ENCODE data around the gene ARMH2. TPM values are rescaled to one million over a fixed set of nuclear protein-coding genes. Genes with fewer than 3 reads are reported as not detected.

ARMH2 gene
- 1 to 10 TPM in 2 of 3 donors, under 1 TPM in 1; 0.68 to 3.0 (median 1.2) TPM for total RNA-seq
- total RNA-seq (2013) = 3.2 TPM

DNA sequence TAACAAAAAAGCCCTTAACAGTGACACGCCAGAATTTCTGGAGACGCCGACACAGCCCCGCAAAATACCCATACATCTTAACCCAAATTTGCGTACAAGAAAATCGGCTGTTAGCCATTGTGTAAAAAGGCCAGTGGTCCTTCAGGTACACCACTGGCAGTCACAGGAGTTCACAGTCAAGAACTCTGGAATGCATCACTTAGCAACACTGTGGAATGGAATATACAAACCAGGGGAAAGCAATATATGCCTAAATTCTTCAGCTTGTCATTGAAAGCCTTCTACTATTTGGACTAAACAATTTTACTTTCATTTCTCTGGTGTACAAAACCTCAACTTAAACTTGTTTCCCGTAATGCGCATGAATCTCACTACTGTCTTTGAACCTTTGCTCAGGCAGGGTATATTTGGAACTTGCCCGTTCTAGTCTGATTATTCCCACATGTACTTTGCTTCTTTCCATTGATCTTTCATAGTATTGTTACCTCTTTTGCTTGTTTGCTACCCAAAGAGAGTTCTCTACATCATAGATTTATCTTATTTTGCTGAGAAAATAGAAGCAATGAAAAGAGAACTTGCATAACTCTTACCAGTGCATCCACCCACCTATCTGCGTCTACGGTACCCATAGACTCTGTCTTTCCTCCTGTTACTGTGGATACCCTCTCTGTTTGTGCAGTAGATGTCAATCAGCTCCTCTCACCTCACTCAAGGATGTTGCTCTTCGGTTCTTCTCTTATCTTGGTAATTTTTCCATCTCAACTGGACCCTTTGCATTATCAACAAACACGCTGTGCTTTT lies at the start of gene ARMH2:
Gene ARMH2, minus strand, starts transcription at position 178 of the 801 bp plus-strand sequence. Its CDS starts 60 bp downstream, at position 118.
- H3K4me1 Mint-ChIP-seq = peaks cover 11 to 20% of the 10 kb centered on the region in 2 donors
- H3K9me3 Mint-ChIP-seq = no peaks in the 10 kb centered on the region
- Histone ChIP-seq H3K27ac (ENCODE audit: low read length) (no peak within 1 kb of the TSS), H3K36me3 (ENCODE audit: control insufficient read depth, insufficient read depth, low read length) (peaks cover 24% of the 10 kb centered on the region), H3K4me1 (ENCODE audit: control insufficient read depth, insufficient read depth, low read length) (no peaks in the 10 kb centered on the region), H3K4me3 (ENCODE audit: low read length) (no peak within 1 kb of the TSS), H3K9me3 (ENCODE audit: control insufficient read depth, insufficient read depth, low read length) (no peaks in the 10 kb centered on the region), H3K27me3 (ENCODE audit: control insufficient read depth, insufficient read depth, low read length) (no peaks in the 10 kb centered on the region)
- H3K27ac Mint-ChIP-seq = peak within 1 kb of the TSS; percentile 51 to 73
- no peaks in the 10 kb centered on the region for H3K36me3 Mint-ChIP-seq
- ATAC-seq (no peak), DNase-seq (no peak)
- WGBS (ENCODE audit: insufficient coverage) = 94% methylated on average over 13 of the region's 13 CpGs
- H3K27me3 Mint-ChIP-seq (ENCODE audit: low read depth in 2 of 2) = no peaks in the 10 kb centered on the region
- TF ChIP-seq, protein P1, sequence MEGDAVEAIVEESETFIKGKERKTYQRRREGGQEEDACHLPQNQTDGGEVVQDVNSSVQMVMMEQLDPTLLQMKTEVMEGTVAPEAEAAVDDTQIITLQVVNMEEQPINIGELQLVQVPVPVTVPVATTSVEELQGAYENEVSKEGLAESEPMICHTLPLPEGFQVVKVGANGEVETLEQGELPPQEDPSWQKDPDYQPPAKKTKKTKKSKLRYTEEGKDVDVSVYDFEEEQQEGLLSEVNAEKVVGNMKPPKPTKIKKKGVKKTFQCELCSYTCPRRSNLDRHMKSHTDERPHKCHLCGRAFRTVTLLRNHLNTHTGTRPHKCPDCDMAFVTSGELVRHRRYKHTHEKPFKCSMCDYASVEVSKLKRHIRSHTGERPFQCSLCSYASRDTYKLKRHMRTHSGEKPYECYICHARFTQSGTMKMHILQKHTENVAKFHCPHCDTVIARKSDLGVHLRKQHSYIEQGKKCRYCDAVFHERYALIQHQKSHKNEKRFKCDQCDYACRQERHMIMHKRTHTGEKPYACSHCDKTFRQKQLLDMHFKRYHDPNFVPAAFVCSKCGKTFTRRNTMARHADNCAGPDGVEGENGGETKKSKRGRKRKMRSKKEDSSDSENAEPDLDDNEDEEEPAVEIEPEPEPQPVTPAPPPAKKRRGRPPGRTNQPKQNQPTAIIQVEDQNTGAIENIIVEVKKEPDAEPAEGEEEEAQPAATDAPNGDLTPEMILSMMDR (IDR thresholded peaks at IDR 0.05) = no peak
- H3K4me3 Mint-ChIP-seq = no peak within 1 kb of the TSS
- intact Hi-C loops (cut with micrococcal nuclease) = no loop called here

DNA sequence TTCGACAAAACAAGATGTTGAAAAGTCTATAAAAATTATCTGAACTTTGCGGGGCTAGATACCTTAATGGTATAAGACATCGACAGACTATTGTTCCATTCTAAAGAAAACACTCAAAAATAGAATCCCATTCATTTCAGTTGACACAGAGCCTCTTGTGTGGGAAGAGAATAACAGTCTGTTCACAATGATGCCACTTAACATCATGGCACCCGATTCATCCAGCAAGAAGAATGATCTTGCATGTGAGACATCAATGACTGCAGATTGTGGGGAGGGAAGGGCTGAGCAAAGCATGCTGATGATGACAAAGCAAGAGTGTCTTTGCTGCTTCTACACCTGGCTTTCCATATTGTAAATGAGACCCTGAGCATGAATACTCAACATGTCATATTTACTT lies 49.7 kb upstream of the ARMH2 start:
- TF ChIP-seq, protein P1 (IDR thresholded peaks at IDR 0.05) = no peak
- H3K9me3 ChIP-seq (ENCODE audit: control insufficient read depth, insufficient read depth, low read length) = no peaks in the 10 kb centered on the region
- H3K4me3 ChIP-seq (ENCODE audit: low read length) = no peak overlapping the region
- Mint-ChIP-seq H3K27ac (peak overlapping the region; percentile 66 to 81), H3K4me1 (peaks cover 12 to 22% of the 10 kb centered on the region in 2 donors), H3K4me3 (no peak overlapping the region), H3K9me3 (no peaks in the 10 kb centered on the region), H3K27me3 (ENCODE audit: low read depth in 2 of 2) (no peaks in the 10 kb centered on the region), H3K36me3 (peaks cover 33% of the 10 kb centered on the region)
- intact Hi-C loops (cut with micrococcal nuclease) = no loop called here
- no peak overlapping the region for H3K27ac ChIP-seq (ENCODE audit: low read length)
- H3K36me3 ChIP-seq (ENCODE audit: control insufficient read depth, insufficient read depth, low read length) = peaks cover 93% of the 10 kb centered on the region
- no peaks in the 10 kb centered on the region for H3K27me3 ChIP-seq (ENCODE audit: control insufficient read depth, insufficient read depth, low read length)
- ATAC-seq (no peak), DNase-seq (no peak)
- 87% methylated on average over 1 of the region's 4 CpGs for WGBS (ENCODE audit: insufficient coverage)
- no peaks in the 10 kb centered on the region for H3K4me1 ChIP-seq (ENCODE audit: control insufficient read depth, insufficient read depth, low read length)

DNA sequence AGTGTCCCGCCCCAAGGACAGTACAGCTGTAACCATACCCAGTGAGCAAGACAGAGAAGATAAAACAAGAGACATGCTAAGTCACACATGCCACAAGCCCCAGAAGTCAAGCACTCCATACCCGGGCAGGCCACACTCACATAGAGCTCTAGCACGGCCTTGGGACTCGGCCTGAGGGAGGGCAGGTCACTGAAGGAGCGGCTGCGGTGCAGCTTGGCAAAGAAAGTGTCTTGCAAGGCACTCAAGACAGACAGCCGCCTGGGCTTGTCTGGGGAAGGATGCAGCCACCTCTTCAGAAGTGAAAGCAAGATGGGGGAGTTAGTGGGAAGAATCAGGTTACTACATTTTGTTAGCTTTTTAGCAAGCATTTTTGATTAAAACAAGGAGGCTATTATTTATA lies 48.7 kb upstream of the ARMH2 start:
- Mint-ChIP-seq H3K9me3 (no peaks in the 10 kb centered on the region), H3K4me1 (peaks cover 21 to 25% of the 10 kb centered on the region in 2 donors), H3K27ac (peak overlapping the region; percentile 80 to 81), H3K4me3 (no peak overlapping the region), H3K36me3 (peaks cover 33% of the 10 kb centered on the region), H3K27me3 (ENCODE audit: low read depth in 2 of 2) (no peaks in the 10 kb centered on the region)
- DNase-seq = no peak
- no peaks in the 10 kb centered on the region for H3K9me3 ChIP-seq (ENCODE audit: control insufficient read depth, insufficient read depth, low read length)
- no peaks in the 10 kb centered on the region for H3K4me1 ChIP-seq (ENCODE audit: control insufficient read depth, insufficient read depth, low read length)
- 99% methylated on average over 7 of the region's 7 CpGs for WGBS (ENCODE audit: insufficient coverage)
- H3K4me3 ChIP-seq (ENCODE audit: low read length) = no peak overlapping the region
- intact Hi-C loops (cut with micrococcal nuclease) = no loop called here
- H3K36me3 ChIP-seq (ENCODE audit: control insufficient read depth, insufficient read depth, low read length) = peaks cover 93% of the 10 kb centered on the region
- no peak for ATAC-seq
- H3K27ac ChIP-seq (ENCODE audit: low read length) = no peak overlapping the region
- no peaks in the 10 kb centered on the region for H3K27me3 ChIP-seq (ENCODE audit: control insufficient read depth, insufficient read depth, low read length)
- TF ChIP-seq, protein P1 (IDR thresholded peaks at IDR 0.05) = no peak
